T-helper 2 cell treated with Interferon-gamma antibody and Interleukin-4, amounts not matched to agents 5 μg/mL and 100 μg/mL, for 36 hours (primary cell): ENCODE data around the gene SRC.

Source experiments
- DNase-seq: peaks from one replicate; pipeline ENCODE4 v3.0.0; 2021; ENCODE audit warnings: low spot score
- H3K27ac Mint-ChIP-seq: one replicate; pipeline ENCODE4 v1.8.0; 2021; ENCODE audit warnings: mild to moderate bottlenecking, mixed read lengths
- H3K27me3 Mint-ChIP-seq: one replicate; pipeline ENCODE4 v1.8.0; 2021; ENCODE audit warnings: low read depth, mixed read lengths
- H3K36me3 Mint-ChIP-seq: one replicate; pipeline ENCODE4 v1.8.0; 2021; ENCODE audit warnings: low read depth, mixed read lengths
- H3K4me1 Mint-ChIP-seq: one replicate; pipeline ENCODE4 v1.8.0; 2021; ENCODE audit warnings: low read depth, mixed read lengths
- H3K4me3 Mint-ChIP-seq: one replicate; pipeline ENCODE4 v1.8.0; 2022; ENCODE audit warnings: mild to moderate bottlenecking, moderate library complexity, mixed read lengths
- H3K9me3 Mint-ChIP-seq: one replicate; pipeline ENCODE4 v1.8.0; 2021; ENCODE audit warnings: mixed read lengths

Gene SRC

DNA sequence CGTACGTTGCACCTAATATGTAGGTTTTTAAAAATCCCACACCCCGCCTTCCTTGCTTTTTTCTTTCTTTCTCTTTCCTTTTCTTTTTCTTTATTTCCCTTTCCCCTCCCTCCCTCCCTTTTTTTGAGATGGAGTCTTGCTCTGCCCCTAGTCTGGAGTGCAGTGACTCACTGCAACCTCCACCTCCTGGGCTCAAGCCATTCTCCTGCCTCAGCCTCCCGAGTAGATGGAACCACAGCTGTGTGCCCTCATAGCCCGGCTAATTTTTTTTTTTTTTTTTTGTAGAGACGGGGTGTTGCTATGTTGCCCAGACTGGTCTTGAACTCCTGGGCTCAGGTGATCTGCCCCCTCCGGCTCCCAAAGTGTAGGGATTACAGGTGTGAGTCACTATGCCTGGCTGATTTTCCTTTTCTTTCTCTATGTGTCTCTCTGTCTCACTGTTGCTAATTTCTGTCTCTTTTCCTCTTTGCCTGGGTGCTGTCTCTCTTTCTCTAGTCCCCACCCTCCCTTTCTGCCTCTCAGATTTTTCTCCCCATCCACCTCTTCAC, 61.2 kb downstream of the SRC start:
- no peaks in the 10 kb centered on the region for H3K36me3 Mint-ChIP-seq
- DNase-seq: no peak

DNA sequence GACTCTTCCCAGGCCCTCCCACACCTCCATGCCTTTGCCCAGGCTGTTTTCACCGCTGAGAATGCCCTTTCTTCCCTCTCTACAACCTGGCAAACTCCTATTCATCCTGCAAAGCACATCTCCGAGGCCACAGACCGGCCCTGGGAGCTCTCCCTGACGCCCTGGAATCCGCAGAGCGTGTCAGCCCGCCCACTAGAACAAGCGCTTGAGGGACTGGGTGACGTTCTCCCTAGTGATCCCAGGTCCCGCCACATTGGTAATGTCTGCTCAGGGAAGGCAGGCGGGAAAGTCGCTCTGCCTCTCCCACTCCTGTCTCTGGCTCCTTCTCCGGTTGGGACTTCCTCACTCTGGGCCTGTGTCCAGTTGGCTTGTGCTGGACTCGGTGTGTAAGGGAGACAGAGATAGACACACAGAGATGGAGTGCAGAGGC, 61.6 kb downstream of the SRC start:
- Mint-ChIP-seq H3K27ac (no peak overlapping the region), H3K27me3 (peaks cover 28% of the 10 kb centered on the region), H3K9me3 (no peaks in the 10 kb centered on the region), H3K4me3 (peak overlapping the region; percentile 30), H3K36me3 (no peaks in the 10 kb centered on the region), H3K4me1 (peaks cover 8% of the 10 kb centered on the region)
- no peak for DNase-seq

More for the DNA sequence above, 61.2 kb downstream of the SRC start:
- no peaks in the 10 kb centered on the region for H3K9me3 Mint-ChIP-seq
- H3K27ac Mint-ChIP-seq: peak overlapping the region; percentile 36
- H3K4me1 Mint-ChIP-seq: peaks cover 8% of the 10 kb centered on the region
- H3K27me3 Mint-ChIP-seq: peaks cover 28% of the 10 kb centered on the region
- peak overlapping the region; percentile 66 for H3K4me3 Mint-ChIP-seq

DNA sequence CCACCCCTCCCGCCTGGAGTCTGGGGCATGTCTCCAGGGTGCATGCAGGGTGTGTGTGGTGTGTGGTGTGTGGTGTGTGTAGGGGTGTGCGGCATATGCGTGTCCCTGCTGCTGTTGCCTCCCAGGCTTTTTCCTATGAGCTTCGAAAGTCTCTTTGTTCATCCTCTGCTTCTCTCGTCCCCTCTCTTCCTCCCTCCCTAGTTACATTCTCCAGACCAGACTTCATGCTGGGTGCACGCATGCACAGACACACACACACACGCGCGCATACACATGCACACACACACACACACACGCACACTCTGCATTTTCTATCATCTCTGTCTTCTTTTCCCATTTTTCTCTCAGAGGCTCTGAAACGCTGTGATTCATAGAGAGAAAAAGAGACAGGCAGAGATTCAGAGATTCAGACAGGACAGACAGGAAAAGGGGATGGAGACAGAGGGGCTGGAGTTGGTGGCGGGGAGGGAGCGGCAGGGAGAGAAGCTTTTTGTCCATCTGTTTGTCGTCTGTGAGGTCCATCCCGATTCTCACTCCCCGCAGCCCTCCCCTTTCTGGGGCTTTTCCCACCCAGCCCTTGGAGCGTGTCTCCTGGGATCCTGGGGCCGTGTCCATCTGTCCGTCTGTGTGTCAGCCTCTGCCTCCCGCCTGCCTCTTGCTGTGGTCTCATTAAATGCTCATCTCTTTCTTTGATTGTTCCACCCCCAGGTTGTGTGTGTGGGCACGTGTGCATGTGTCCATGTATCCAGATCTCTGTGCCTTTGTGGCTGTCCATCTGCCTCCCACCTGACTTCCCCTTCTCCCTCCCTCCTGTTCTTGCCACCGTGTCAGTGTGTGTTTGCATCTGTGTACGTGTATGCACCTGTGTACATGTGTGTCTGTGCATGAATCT, 62.6 kb downstream of the SRC start:
- no peaks in the 10 kb centered on the region for H3K36me3 Mint-ChIP-seq
- peaks cover 8% of the 10 kb centered on the region for H3K4me1 Mint-ChIP-seq
- DNase-seq: no peak
- H3K27me3 Mint-ChIP-seq: peaks cover 29% of the 10 kb centered on the region
- H3K9me3 Mint-ChIP-seq: no peaks in the 10 kb centered on the region
- H3K4me3 Mint-ChIP-seq: no peak overlapping the region
- no peak overlapping the region for H3K27ac Mint-ChIP-seq

DNA sequence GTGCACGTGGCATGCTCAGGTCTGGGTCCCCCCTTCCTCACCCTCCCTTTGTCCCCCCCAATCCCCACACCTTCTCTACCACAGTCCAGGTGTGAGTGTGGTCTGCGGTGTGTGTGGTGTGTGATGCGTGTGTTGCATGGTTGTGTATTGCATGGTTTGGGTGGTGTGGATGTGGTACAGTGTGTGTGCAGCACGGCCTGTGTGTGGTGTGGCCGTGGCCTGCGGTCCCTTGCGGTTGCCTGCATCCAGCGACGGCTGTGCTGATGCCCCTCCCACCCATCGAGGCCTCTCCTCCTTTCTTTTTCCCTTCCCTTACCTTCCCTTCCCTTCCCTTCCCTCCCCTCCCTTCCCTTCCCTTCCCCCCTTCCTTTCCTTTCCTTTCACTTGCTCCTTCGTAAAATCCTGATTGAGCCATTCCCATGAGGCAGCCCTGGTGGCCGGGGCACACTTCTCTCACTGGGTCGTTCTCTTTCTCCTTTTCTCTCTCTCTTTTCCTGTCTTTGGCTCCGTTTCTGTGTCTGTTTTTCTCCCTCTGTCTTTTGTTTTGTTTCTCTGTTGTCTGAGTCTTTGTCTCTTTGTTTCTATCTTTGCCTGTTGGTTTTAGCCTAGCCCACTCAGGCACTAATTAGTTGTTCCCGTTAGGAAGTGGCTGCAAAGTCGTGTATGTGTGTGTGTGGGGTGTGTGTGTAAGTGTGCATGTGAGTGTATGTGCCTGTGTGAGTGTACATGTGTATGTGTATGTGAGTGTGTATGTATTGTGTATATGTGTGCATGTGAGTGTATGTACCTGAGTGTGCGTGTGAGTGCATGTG, 65.7 kb downstream of the SRC start:
- Mint-ChIP-seq H3K4me3 (no peak overlapping the region), H3K9me3 (no peaks in the 10 kb centered on the region), H3K27me3 (peaks cover 26% of the 10 kb centered on the region), H3K4me1 (peaks cover 4% of the 10 kb centered on the region), H3K27ac (no peak overlapping the region), H3K36me3 (no peaks in the 10 kb centered on the region)
- no peak for DNase-seq

DNA sequence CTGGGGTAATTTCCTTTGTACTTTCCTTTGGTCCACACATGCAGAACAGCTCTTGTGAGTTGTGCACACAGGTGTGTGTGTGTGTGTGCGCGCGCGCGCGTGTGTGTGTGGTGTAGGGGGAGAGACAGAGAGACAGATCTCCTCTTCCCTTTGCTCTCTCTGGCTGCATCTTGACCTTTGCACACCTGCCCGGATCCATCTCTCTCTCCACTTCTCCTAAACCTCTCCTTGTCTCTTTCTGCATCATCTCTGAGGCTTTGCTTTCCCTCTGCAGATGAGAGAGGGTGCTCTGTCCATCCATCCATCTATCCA, 67.0 kb downstream of the SRC start:
- Mint-ChIP-seq H3K9me3 (no peaks in the 10 kb centered on the region), H3K27ac (no peak overlapping the region), H3K4me3 (no peak overlapping the region), H3K36me3 (no peaks in the 10 kb centered on the region), H3K27me3 (peaks cover 18% of the 10 kb centered on the region), H3K4me1 (no peaks in the 10 kb centered on the region)
- no peak for DNase-seq

DNA sequence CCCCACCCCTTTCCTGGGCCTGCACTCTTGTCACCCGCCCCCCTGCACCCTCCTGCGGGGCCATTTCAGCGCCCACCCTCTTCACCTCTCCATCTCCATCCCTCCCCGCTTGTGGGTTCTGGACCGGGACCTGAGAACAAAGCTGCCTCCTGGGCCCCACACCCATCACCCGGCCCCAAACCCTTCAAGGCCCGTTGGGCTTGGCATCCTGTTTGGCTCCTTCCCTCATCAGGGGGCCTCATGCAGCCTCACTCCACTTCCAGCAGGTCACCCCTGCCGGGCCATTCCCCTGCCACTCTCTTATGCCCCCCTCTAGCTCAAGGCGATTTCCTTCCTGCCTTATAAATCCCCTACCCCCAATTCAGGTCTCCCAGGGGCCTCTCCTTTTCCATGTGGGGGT, 67.4 kb downstream of the SRC start:
- Mint-ChIP-seq H3K9me3 (no peaks in the 10 kb centered on the region), H3K4me1 (no peaks in the 10 kb centered on the region), H3K36me3 (no peaks in the 10 kb centered on the region), H3K27me3 (peaks cover 15% of the 10 kb centered on the region), H3K27ac (no peak overlapping the region), H3K4me3 (no peak overlapping the region)
- DNase-seq: no peak

DNA sequence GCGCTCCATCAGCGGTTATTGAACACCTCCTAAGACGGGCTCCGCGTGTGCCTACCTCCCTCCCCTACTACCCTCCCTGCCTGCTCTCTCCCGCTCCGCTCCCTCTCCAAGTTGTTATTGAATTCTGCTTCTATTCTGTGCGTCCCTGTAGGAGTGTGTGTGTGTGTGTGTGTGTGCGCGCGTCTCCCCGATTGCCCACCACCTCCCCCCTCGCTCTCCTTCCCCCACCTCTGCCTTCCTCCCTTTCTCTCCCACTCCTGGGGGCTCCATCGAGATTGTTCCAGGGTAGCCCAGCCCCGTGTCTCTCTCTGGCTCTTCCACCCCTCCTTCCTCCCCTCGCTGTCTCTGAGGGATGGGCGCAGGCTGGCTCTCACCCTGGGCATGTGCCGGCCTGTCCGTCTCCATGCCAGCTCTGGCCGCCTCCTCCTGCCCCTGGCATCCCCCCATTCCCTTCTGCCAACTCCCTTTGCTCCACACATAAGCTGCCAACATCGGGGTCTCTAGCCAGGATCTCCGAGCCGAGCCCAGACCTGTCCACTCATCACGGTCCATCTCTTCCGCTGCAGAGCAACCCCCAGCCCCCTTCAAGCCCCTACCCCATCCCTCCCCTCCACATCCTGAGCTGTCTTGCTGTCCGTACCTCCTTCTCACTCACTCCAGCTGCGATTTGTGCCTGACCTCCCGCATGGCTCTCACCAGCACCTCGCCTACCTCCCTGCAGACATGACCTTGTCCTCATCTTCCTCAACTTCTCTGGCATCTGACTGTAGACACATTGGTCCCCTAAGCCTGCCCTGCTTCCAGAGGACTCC, 68.5 kb downstream of the SRC start:
- Mint-ChIP-seq H3K9me3 (no peaks in the 10 kb centered on the region), H3K27ac (no peak overlapping the region), H3K4me1 (no peaks in the 10 kb centered on the region), H3K27me3 (peaks cover 7% of the 10 kb centered on the region), H3K4me3 (no peak overlapping the region), H3K36me3 (no peaks in the 10 kb centered on the region)
- DNase-seq: no peak

DNA sequence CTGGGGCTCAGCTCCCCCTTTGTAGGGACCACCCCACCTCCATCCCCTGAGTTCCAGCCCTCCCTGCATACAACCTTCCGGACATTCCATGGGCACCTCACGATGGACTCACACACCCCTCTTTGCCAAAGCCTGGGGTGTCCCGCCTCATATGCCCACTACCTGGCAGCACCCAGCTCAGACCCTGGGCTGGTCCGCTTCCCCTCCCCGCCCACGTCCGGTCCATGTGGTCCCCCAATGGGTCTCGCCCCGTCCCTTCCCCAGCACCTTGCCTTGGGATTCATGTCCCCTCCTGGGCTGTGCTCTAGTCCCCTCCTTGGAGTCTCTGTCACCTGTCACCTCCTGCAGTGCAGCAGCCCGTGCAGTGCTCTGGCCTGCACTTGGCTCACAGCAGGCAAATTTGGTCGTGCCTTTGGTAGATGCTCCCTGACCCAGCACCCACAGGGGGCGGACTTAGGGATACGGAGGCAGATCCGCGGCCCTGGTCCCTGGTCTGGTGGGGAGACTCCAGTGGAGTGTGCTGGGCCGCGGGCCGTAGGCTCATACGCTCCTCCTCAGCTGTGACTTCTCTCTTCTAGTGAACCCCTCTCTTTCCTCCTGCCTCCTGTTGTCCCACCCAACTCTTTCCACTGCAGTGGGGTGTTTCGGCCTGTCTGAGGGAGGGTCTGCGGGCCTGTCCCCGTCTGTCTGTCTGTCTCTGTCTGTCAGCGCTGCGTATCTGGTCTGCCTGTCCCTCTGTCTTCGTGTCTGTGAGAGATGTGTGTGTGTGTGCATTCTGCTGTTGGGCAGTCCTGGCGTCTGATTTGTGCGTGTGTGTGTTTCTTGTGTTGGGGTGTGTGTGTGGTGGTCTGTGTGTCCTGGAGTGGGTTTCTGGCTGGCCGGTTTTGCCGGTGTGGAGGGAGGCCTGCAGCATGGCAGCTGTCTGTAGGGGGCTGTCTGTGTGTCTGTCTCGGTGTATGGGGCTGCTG, 69.5 kb downstream of the SRC start:
- Mint-ChIP-seq H3K4me3 (no peak overlapping the region), H3K27me3 (peaks cover 6% of the 10 kb centered on the region), H3K9me3 (no peaks in the 10 kb centered on the region), H3K36me3 (no peaks in the 10 kb centered on the region), H3K4me1 (no peaks in the 10 kb centered on the region), H3K27ac (no peak overlapping the region)
- no peak for DNase-seq

DNA sequence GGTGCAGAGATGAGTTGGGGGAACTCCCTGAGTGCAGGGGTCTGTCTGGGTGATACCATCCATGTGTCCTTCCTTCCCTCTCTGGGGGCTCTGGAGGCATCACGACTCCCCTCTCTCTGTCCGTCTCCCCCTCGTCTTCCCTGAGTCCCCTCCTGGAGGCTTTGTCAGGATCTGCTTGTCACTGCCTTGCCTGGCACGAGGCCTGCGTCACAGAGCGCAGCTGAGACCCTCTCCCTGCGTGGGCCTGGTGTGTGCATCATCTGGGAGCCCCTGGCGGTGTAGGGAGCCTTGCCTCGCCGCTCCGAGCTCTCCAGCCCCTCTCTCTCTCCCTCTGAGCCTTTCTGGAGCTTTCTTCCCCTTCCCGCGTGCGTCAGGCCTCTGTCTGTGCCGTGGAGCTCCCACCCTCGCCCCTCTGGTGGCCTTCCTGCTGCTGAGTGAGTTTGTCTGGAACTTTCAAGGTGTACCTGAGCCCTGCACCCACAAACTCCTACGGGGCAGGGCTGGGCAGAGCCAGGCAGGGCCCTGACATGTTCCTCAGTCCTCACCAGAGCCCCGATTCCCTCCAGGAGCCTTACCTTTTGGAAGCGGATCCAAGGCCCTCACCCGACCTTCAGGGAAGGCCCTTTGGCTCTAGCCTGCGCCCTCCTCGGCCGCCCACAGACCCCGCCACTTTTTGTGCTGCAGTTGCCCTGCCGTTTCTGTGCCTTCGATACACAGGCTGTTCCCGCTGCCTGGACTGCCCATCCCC, 70.3 kb downstream of the SRC start:
- H3K27ac Mint-ChIP-seq: no peak overlapping the region
- H3K4me1 Mint-ChIP-seq: no peaks in the 10 kb centered on the region
- no peaks in the 10 kb centered on the region for H3K36me3 Mint-ChIP-seq

DNA sequence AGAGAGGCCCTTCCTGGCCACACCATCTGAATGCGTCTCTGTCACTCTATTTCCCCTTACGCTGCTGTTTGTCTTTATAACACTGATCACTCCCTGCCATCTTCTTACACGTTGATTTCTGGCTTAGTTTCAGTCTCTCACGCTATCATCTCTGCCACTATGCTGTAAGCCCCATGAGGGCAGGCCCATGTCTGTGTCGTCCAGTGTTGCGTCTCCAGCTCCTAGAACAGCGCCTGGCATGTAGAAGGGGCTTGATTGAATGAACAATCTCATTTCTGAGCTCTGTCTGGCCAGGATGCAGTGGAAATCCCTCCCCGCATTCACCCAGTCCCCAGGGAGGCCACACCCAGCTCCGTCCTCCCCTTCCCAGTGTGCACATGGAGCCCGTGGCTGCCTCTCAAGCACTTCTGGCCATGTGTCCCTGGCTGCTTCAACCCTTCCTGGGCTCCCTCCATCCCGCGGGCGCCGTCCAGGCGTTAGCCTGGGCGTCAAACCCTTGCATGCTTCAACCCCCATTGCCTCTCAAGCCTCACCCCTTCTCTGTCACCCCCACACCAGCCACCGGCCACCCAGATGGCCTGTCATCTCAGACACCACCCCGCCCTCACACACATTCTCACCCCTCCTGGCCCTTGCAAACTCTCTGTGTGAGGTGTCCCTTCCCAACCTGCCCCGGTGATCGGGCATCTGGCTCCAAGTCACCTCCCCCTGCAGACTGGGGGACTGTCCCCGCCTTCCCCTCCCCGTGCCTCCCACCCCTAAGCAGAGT, 71.1 kb downstream of the SRC start:
- Mint-ChIP-seq H3K4me3 (no peak overlapping the region), H3K36me3 (no peaks in the 10 kb centered on the region), H3K4me1 (no peaks in the 10 kb centered on the region), H3K27me3 (peaks cover 16% of the 10 kb centered on the region), H3K27ac (no peak overlapping the region), H3K9me3 (no peaks in the 10 kb centered on the region)
- no peak for DNase-seq

More for the DNA sequence above, 70.3 kb downstream of the SRC start:
- Mint-ChIP-seq H3K27me3 (peaks cover 11% of the 10 kb centered on the region), H3K9me3 (no peaks in the 10 kb centered on the region), H3K4me3 (no peak overlapping the region)
- no peak for DNase-seq

DNA sequence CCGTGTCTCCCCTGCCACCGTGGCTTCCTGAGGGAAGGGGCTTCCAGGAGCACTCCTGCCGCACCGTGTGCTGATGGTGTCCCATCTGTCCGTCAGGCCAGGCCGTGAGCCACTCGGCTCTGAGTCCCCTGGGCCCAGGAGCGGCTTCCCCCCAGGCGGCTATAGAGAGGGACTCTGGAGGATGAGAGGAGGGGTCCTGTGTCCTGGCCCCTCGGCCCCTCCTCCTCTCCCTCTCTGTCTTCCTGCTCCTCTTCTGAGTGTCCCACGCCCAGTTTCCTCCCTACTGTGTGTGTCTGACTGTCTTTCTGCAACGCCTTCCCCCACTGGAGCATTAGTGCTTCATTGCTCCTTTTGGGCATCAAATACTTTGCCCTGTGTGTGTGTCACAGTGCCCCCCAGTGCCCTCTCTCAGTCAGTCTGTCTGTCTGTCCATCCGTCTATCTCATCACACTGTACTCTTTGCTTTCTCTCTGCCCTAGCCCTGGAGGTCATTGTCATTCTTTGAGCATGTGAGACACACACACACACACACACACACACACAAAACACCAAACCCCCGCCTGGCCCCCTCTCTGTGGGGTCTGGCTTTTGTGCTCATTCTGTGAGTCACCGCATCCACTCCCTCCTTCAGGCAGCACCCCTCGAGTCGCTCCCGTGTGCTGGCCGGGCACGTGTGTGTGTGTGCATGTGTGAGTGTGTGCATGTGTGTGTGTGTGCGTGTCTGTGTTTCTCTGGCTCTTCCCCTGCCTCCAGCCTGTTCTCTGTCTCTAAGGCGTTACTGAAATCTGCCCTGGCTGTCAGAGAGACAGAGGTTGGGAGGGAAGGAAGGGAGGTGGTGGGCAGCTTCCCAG, 71.9 kb downstream of the SRC start:
- H3K36me3 Mint-ChIP-seq: no peaks in the 10 kb centered on the region
- no peak overlapping the region for H3K4me3 Mint-ChIP-seq
- no peak for DNase-seq
- no peak overlapping the region for H3K27ac Mint-ChIP-seq
- no peaks in the 10 kb centered on the region for H3K9me3 Mint-ChIP-seq
- H3K27me3 Mint-ChIP-seq: peaks cover 20% of the 10 kb centered on the region
- H3K4me1 Mint-ChIP-seq: no peaks in the 10 kb centered on the region
